GM10266 (cell line): ENCODE data around the gene MUC21.

Source experiments
- DNase-seq: peaks from one replicate; pipeline ENCODE4 v3.0.0; 2012; ENCODE audit errors: extremely low spot score
- CTCF ChIP-seq: IDR thresholded peaks from 2 replicates; pipeline ENCODE4 v1.5.1; 2012; ENCODE audit warnings: mild to moderate bottlenecking, low read depth; ENCODE audit not compliant: control insufficient read depth, insufficient read depth; ENCODE audit errors: missing control alignments

Gene MUC21

GRCh38 chr6:30970946-30971345 is 12.6 kb upstream of the MUC21 start:
- no peak for DNase-seq
- TF ChIP-seq CTCF = no peak

GRCh38 chr6:30972816-30973215 is 10.7 kb upstream of the MUC21 start:
- no peak for TF ChIP-seq CTCF
- no peak for DNase-seq

- DNase-seq = no peak
- TF ChIP-seq CTCF = no peak
Measured at GRCh38 chr6:30974490-30975252, 8.8 kb upstream of the MUC21 start.

GRCh38 chr6:30979141-30979540 is 4.4 kb upstream of the MUC21 start:
- no peak for TF ChIP-seq CTCF
- no peak for DNase-seq

GRCh38 chr6:30979690-30980089 is 3.8 kb upstream of the MUC21 start:
- no peak for DNase-seq
- TF ChIP-seq CTCF = no peak

- TF ChIP-seq CTCF = no peak
- DNase-seq = no peak
Measured at GRCh38 chr6:30981942-30982772, 1.4 kb upstream of the MUC21 start.

GRCh38 chr6:30985490-30985889 is 2.0 kb downstream of the MUC21 start:
- TF ChIP-seq CTCF = no peak
- no peak for DNase-seq
